GM20000 (cell line): ENCODE measurements around the gene PLK4.
"Not testable (repeated sequence)": the region's sequence is repeated elsewhere in the genome, so short reads cannot be mapped to it uniquely, and the experiment has no call there.

Experiments
- DNase-seq: peaks from one replicate; pipeline ENCODE4 v3.0.0; 2012; ENCODE audit warnings: low spot score
- CTCF ChIP-seq: IDR thresholded peaks from 2 replicates; pipeline ENCODE4 v1.5.1; 2012; ENCODE audit warnings: mild to moderate bottlenecking, control low read depth; ENCODE audit errors: extremely low read depth, missing control alignments

PLK4 gene

GRCh38 chr4:127905029-127905428 lies 24.3 kb downstream of the PLK4 start:
- DNase-seq = no peak
- TF ChIP-seq CTCF = no peak

DNA sequence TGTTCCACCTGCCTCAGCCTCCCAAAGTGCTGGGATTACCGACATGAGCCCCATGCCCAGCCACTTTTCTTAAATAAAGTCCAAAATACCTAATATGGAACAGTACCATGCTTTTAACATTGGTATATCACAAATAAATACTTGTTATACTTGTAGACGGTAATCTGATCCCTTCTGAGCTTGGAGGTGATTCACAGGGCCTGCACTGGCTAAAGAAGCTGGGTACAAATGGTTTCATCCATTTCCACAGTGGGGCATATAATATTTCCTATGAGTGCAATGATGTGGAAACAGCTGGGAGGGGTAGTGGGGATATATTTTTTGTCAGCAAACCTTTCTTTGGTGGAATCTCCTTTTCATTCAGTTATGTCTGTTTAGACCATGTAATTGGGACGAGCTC lies 35.8 kb downstream of the PLK4 start:
- TF ChIP-seq CTCF = no peak
- no peak for DNase-seq

DNA sequence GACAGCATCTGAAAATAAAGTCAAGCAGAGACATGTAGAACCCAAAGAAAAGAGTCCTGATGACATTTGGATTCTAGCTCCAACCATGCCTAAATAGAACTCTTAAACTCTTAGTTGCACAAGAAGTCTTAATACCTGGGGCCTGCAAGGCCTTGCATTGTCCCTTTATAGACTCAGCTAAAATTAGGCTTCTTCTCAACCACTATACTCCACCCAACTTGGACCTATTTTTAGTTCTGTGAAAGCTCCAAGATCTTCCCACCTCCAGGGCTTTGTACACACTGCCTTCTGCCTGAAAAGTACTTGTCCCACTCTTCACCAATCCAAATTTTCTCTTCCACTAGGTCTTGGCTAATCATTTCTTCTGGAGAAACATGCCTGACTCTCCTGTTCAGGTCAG lies 36.5 kb downstream of the PLK4 start:
- no peak for DNase-seq
- no peak for TF ChIP-seq CTCF

DNA sequence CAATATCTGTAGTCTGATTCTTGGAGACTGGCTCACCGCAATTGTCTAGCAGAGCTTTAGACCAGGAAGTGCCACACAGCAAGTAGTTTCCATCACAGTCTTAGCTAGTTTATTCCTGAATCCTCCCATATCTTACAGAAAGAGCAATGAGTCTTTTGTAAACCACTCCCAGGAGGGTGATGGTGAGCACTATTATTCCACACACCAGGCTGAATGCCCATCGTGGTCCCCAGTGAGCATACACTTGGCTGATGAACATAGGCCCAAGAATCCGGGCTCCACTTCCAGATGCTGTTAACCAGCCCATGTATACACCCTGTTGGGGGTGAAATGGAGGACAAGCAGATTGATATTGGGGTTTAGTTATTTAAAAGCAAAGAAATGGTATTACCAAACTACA lies 39.8 kb downstream of the PLK4 start:
- no peak for DNase-seq
- TF ChIP-seq CTCF = no peak

GRCh38 chr4:127922226-127922625 lies 41.5 kb downstream of the PLK4 start:
- no peak for DNase-seq
- TF ChIP-seq CTCF = no peak

DNA sequence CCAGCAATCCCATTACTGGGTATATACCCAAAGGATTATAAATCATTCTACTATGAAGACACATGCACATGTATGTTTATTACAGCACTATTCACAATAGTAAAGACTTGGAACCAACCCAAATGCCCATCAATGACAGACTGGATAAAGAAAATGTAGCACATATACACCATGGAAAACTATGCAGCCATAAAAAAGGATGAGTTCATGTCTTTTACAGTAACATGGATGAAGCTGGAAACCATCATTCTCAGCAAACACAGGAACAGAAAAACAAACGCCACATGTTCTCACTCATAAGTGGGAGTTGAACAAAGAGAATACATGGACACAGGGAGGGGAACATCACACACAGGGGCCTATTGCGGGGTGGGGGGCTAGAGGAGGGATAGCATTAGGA lies 45.0 kb downstream of the PLK4 start:
- DNase-seq = not testable (repeated sequence)

DNA sequence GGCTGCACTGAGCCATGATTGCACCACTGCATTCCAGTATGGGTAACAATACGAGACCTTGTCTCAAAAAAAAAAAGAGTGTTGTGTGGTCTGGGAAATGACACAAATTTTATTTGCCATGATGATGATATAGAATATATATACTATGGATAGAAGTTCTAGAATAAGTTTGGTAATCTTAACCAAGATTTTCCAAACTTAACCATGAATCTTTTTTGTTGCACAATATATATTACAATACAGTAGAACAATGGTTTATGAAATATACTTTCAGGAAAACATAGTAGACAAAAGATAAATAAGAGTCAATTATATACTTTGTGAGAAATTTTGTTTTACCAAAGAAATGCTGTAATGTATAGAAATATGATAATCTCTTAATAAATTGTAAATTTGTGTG lies 49.5 kb downstream of the PLK4 start:
- no peak for DNase-seq
- no peak for TF ChIP-seq CTCF

- DNase-seq = not testable (repeated sequence)
Observed at GRCh38 chr4:127931836-127932235, 51.1 kb downstream of the PLK4 start.

- DNase-seq = no peak
- TF ChIP-seq CTCF = no peak
Observed at GRCh38 chr4:127936974-127937373, 56.3 kb downstream of the PLK4 start.
